Measurements from ENCODE around the gene KDM3A. TPM values are rescaled to one million over a fixed set of nuclear protein-coding genes. Genes with fewer than 3 reads are reported as not detected.

Gene KDM3A
- total and polyA plus RNA-seq, 2 experiments from 2014 or later: 8.9 to 21.8 TPM

GRCh38 chr2:86417961-86418360 is 23.2 kb upstream of the KDM3A start:
- Histone ChIP-seq H2AFZ (no peak overlapping the region), H4K20me1 (replicated peaks; ENCODE audit: insufficient read depth) (no peaks in the 10 kb centered on the region), H3K4me2 (no peak overlapping the region), H3K9me2 (ENCODE audit: insufficient read depth) (peaks cover 4% of the 10 kb centered on the region; the same call in 1 of the 2 replicates), H3K27ac (ENCODE audit: low read depth) (no peak overlapping the region), H3F3A (replicated peaks; ENCODE audit: low read depth) (no peaks in the 10 kb centered on the region), H3K36me3 (ENCODE audit: insufficient read depth) (no peaks in the 10 kb centered on the region), H3K4me1 (ENCODE audit: insufficient read depth) (no peaks in the 10 kb centered on the region), H3K4me3 (no peak overlapping the region), H3K27me3 (ENCODE audit: insufficient read depth) (no peaks in the 10 kb centered on the region), H3K79me2 (replicated peaks; ENCODE audit: insufficient read depth) (no peaks in the 10 kb centered on the region)
- DNase-seq (ENCODE audit: low spot score) (no peak), ATAC-seq (no peak)
- TF ChIP-seq, protein P1, sequence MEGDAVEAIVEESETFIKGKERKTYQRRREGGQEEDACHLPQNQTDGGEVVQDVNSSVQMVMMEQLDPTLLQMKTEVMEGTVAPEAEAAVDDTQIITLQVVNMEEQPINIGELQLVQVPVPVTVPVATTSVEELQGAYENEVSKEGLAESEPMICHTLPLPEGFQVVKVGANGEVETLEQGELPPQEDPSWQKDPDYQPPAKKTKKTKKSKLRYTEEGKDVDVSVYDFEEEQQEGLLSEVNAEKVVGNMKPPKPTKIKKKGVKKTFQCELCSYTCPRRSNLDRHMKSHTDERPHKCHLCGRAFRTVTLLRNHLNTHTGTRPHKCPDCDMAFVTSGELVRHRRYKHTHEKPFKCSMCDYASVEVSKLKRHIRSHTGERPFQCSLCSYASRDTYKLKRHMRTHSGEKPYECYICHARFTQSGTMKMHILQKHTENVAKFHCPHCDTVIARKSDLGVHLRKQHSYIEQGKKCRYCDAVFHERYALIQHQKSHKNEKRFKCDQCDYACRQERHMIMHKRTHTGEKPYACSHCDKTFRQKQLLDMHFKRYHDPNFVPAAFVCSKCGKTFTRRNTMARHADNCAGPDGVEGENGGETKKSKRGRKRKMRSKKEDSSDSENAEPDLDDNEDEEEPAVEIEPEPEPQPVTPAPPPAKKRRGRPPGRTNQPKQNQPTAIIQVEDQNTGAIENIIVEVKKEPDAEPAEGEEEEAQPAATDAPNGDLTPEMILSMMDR (conservative IDR thresholded peaks at IDR 0.05; ENCODE audit: low read depth in 2 of 2): no peak
- TF ChIP-seq JUNB (IDR thresholded peaks at IDR 0.05; ENCODE audit: unreplicated experiment) (no peak), ZNF462 (CRISPR knock-in tag; IDR thresholded peaks at IDR 0.05) (no peak), ZNF331 (CRISPR knock-in tag; IDR thresholded peaks at IDR 0.05; ENCODE audit: low read depth) (no peak), CREB1 (CRISPR knock-in tag; IDR thresholded peaks at IDR 0.05; ENCODE audit: low read depth) (no peak), POLR2AphosphoS5 (IDR thresholded peaks at IDR 0.05; ENCODE audit: low read depth) (no peak), EZH2 (IDR thresholded peaks at IDR 0.05; ENCODE audit: low read depth, unreplicated experiment) (no peak)
- TF ChIP-seq, protein P2, sequence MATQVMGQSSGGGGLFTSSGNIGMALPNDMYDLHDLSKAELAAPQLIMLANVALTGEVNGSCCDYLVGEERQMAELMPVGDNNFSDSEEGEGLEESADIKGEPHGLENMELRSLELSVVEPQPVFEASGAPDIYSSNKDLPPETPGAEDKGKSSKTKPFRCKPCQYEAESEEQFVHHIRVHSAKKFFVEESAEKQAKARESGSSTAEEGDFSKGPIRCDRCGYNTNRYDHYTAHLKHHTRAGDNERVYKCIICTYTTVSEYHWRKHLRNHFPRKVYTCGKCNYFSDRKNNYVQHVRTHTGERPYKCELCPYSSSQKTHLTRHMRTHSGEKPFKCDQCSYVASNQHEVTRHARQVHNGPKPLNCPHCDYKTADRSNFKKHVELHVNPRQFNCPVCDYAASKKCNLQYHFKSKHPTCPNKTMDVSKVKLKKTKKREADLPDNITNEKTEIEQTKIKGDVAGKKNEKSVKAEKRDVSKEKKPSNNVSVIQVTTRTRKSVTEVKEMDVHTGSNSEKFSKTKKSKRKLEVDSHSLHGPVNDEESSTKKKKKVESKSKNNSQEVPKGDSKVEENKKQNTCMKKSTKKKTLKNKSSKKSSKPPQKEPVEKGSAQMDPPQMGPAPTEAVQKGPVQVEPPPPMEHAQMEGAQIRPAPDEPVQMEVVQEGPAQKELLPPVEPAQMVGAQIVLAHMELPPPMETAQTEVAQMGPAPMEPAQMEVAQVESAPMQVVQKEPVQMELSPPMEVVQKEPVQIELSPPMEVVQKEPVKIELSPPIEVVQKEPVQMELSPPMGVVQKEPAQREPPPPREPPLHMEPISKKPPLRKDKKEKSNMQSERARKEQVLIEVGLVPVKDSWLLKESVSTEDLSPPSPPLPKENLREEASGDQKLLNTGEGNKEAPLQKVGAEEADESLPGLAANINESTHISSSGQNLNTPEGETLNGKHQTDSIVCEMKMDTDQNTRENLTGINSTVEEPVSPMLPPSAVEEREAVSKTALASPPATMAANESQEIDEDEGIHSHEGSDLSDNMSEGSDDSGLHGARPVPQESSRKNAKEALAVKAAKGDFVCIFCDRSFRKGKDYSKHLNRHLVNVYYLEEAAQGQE (IDR thresholded peaks at IDR 0.05; ENCODE audit: unreplicated experiment): no peak
- Mint-ChIP-seq H3K36me3 (ENCODE audit: low read depth) (no peaks in the 10 kb centered on the region), H3K4me1 (peaks cover 6% of the 10 kb centered on the region), H3K4me3 (no peak overlapping the region), H3K27me3 (ENCODE audit: insufficient read depth, low read depth, poor library complexity) (peaks cover 2% of the 10 kb centered on the region), H3K27ac (no peak overlapping the region), H3K9me3 (peaks cover 2% of the 10 kb centered on the region; the same call in 2 of the 3 replicates)
